TTC549 (cell line): ENCODE results near the gene BBS10.
A peak's percentile ranks its signal among the peaks of the same experiment; 100 is the strongest.
"Not testable (repeated sequence)": the region's sequence is repeated elsewhere in the genome, so short reads cannot be mapped to it uniquely, and the experiment has no call there.

ENCODE experiments used
- FAIRE-seq: peaks from 2 replicates; lab custom pipeline; 2012; peaks lifted over from hg19 to GRCh38; lab: Jason Lieb, UNC

BBS10 gene

GRCh38 chr12:76348079-76348901 lies at the start of gene BBS10:
Gene BBS10 (minus strand): TSS chr12:76348415. CDS start chr12:76348358, 57 bp downstream.
- peak; percentile 59 for FAIRE-seq

GRCh38 chr12:76391461-76391860 lies 43.2 kb upstream of the BBS10 start:
- no peak for FAIRE-seq

GRCh38 chr12:76387614-76388013 lies 39.4 kb upstream of the BBS10 start:
- FAIRE-seq: no peak

- FAIRE-seq: no peak
Observed at GRCh38 chr12:76384560-76384959, 36.3 kb upstream of the BBS10 start.

GRCh38 chr12:76383988-76384387 lies 35.8 kb upstream of the BBS10 start:
- FAIRE-seq: no peak

- FAIRE-seq: no peak
Observed at GRCh38 chr12:76379261-76379660, 31.0 kb upstream of the BBS10 start.

GRCh38 chr12:76376876-76377275 lies 28.7 kb upstream of the BBS10 start:
- FAIRE-seq: not testable (repeated sequence)

GRCh38 chr12:76375939-76376338 lies 27.7 kb upstream of the BBS10 start:
- no peak for FAIRE-seq

GRCh38 chr12:76375470-76375869 lies 27.3 kb upstream of the BBS10 start:
- FAIRE-seq: no peak

- no peak for FAIRE-seq
Observed at GRCh38 chr12:76374386-76375020, 26.3 kb upstream of the BBS10 start.

GRCh38 chr12:76368230-76368629 lies 20.0 kb upstream of the BBS10 start:
- no peak for FAIRE-seq

- FAIRE-seq: no peak
Observed at GRCh38 chr12:76366163-76366562, 17.9 kb upstream of the BBS10 start.

GRCh38 chr12:76364131-76364530 lies 15.9 kb upstream of the BBS10 start:
- FAIRE-seq: not testable (repeated sequence)

- FAIRE-seq: no peak
Observed at GRCh38 chr12:76360316-76360715, 12.1 kb upstream of the BBS10 start.

- no peak for FAIRE-seq
Observed at GRCh38 chr12:76356071-76356470, 7.9 kb upstream of the BBS10 start.

GRCh38 chr12:76346798-76347420 lies 1.3 kb downstream of the BBS10 start:
- peak; percentile 81 for FAIRE-seq

GRCh38 chr12:76346236-76346635 lies 2.0 kb downstream of the BBS10 start:
- no peak for FAIRE-seq

GRCh38 chr12:76345569-76345968 lies 2.6 kb downstream of the BBS10 start:
- FAIRE-seq: no peak

- FAIRE-seq: no peak
Observed at GRCh38 chr12:76341436-76342030, 6.7 kb downstream of the BBS10 start.

- FAIRE-seq: no peak
Observed at GRCh38 chr12:76340680-76341435, 7.4 kb downstream of the BBS10 start.

GRCh38 chr12:76337583-76337982 lies 10.6 kb downstream of the BBS10 start:
- no peak for FAIRE-seq

- FAIRE-seq: no peak
Observed at GRCh38 chr12:76332606-76333005, 15.6 kb downstream of the BBS10 start.
